ENCODE data around the gene CYTH2. TPM values are rescaled to one million over a fixed set of nuclear protein-coding genes. Genes with fewer than 3 reads are reported as not detected.

The CYTH2 gene
- total and polyA plus RNA-seq, 9 of the 15 experiments (the other 6 are each of a cell fraction or from before 2014, with no cell fraction given) = 1.8 to 45.2 (median 23.8) TPM

- TF ChIP-seq ARID3B (CRISPR knock-in tag; IDR thresholded peaks at IDR 0.05; ENCODE audit: borderline replicate concordance) = no peak
- TF ChIP-seq KDM1A (IDR thresholded peaks at IDR 0.05) = peak; percentile 42 to 70; a peak in 3 of 4 replicates
- TF ChIP-seq ZBTB12 (CRISPR knock-in tag; IDR thresholded peaks at IDR 0.05) = no peak
- TF ChIP-seq POLR2G (IDR thresholded peaks at IDR 0.05; ENCODE audit: low read depth, low read length) = no peak
- TF ChIP-seq LEF1 (IDR thresholded peaks at IDR 0.05) = no peak
- no peak for TF ChIP-seq EP400 (IDR thresholded peaks at IDR 0.05)
- TF ChIP-seq ZNF24 (IDR thresholded peaks at IDR 0.05) = no peak
Measured at GRCh38 chr19:48441360-48442050, 27.7 kb upstream of the CYTH2 start (continued).

Measured in K562 (cell line).